Measurements from ENCODE around the gene PTMA.
A peak's percentile ranks its signal among the peaks of the same experiment; 100 is the strongest.

PTMA gene

DNA sequence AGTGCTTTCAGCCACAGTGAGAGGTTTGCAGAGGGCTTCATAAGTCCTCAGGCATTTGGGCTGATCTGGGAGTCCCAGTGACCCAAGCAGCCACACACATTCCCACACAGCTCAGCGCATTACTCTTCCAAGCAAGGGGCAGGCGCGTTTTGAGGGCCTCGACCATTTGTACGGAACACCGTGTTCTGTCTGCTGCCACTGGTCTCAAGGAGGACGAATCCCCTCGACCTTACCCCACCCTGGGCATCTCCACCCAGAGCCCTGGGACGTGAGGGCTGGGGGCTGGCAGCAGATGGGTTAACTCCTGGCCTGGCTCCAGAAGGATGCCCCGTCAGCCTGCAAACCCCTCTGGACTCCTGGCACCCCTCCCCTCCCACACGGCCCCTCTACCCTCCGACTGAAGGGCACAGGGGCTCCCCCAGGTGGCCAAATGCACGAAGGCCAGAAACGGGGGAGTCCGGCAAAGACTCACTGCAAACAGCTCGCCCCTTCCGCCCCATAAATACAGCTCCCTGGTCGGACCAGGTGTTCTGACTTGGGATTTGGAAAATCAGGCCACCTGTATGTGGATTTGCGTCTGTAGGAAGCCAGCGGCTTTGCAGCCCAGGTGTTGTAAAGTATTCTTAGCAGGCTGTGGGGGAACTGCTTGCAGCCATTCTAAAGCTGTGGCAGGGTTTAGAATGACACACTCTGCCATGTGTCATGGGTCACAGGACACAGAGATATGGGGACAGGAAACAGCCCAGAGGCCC, 33.6 kb upstream of the PTMA start:
- TF ChIP-seq, protein P1, sequence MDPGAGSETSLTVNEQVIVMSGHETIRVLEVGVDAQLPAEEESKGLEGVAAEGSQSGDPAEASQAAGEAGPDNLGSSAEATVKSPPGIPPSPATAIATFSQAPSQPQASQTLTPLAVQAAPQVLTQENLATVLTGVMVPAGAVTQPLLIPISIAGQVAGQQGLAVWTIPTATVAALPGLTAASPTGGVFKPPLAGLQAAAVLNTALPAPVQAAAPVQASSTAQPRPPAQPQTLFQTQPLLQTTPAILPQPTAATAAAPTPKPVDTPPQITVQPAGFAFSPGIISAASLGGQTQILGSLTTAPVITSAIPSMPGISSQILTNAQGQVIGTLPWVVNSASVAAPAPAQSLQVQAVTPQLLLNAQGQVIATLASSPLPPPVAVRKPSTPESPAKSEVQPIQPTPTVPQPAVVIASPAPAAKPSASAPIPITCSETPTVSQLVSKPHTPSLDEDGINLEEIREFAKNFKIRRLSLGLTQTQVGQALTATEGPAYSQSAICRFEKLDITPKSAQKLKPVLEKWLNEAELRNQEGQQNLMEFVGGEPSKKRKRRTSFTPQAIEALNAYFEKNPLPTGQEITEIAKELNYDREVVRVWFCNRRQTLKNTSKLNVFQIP (CRISPR knock-in tag; IDR thresholded peaks at IDR 0.05; ENCODE audit: borderline replicate concordance, low read depth), result no peak
- TF ChIP-seq BACH2 (CRISPR knock-in tag; IDR thresholded peaks at IDR 0.05; ENCODE audit: borderline replicate concordance) (no peak), ZNF70 (CRISPR knock-in tag; IDR thresholded peaks at IDR 0.05) (no peak), ISL1 (CRISPR knock-in tag; IDR thresholded peaks at IDR 0.05) (no peak), GLIS3 (CRISPR knock-in tag; IDR thresholded peaks at IDR 0.05) (no peak), SNAI2 (CRISPR knock-in tag; IDR thresholded peaks at IDR 0.05) (no peak), CSDC2 (CRISPR knock-in tag; IDR thresholded peaks at IDR 0.05) (no peak), ZFP30 (CRISPR knock-in tag; IDR thresholded peaks at IDR 0.05) (no peak), ZNF565 (CRISPR knock-in tag; conservative IDR thresholded peaks at IDR 0.05; ENCODE audit: low read depth) (no peak), ARNTL (CRISPR knock-in tag; IDR thresholded peaks at IDR 0.05; ENCODE audit: borderline replicate concordance, low read depth) (no peak), RARB (CRISPR knock-in tag; IDR thresholded peaks at IDR 0.05) (no peak), ZNF8 (CRISPR knock-in tag; IDR thresholded peaks at IDR 0.05) (no peak), ESRRG (CRISPR knock-in tag; IDR thresholded peaks at IDR 0.05) (no peak), PATZ1 (CRISPR knock-in tag; IDR thresholded peaks at IDR 0.05; ENCODE audit: borderline replicate concordance) (no peak)
- TF ChIP-seq, protein P2, sequence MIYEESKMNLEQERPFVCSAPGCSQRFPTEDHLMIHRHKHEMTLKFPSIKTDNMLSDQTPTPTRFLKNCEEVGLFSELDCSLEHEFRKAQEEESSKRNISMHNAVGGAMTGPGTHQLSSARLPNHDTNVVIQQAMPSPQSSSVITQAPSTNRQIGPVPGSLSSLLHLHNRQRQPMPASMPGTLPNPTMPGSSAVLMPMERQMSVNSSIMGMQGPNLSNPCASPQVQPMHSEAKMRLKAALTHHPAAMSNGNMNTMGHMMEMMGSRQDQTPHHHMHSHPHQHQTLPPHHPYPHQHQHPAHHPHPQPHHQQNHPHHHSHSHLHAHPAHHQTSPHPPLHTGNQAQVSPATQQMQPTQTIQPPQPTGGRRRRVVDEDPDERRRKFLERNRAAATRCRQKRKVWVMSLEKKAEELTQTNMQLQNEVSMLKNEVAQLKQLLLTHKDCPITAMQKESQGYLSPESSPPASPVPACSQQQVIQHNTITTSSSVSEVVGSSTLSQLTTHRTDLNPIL (CRISPR knock-in tag; IDR thresholded peaks at IDR 0.05; ENCODE audit: low read depth), result no peak
- TF ChIP-seq, protein P3, sequence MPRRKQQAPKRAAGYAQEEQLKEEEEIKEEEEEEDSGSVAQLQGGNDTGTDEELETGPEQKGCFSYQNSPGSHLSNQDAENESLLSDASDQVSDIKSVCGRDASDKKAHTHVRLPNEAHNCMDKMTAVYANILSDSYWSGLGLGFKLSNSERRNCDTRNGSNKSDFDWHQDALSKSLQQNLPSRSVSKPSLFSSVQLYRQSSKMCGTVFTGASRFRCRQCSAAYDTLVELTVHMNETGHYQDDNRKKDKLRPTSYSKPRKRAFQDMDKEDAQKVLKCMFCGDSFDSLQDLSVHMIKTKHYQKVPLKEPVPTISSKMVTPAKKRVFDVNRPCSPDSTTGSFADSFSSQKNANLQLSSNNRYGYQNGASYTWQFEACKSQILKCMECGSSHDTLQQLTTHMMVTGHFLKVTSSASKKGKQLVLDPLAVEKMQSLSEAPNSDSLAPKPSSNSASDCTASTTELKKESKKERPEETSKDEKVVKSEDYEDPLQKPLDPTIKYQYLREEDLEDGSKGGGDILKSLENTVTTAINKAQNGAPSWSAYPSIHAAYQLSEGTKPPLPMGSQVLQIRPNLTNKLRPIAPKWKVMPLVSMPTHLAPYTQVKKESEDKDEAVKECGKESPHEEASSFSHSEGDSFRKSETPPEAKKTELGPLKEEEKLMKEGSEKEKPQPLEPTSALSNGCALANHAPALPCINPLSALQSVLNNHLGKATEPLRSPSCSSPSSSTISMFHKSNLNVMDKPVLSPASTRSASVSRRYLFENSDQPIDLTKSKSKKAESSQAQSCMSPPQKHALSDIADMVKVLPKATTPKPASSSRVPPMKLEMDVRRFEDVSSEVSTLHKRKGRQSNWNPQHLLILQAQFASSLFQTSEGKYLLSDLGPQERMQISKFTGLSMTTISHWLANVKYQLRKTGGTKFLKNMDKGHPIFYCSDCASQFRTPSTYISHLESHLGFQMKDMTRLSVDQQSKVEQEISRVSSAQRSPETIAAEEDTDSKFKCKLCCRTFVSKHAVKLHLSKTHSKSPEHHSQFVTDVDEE (CRISPR knock-in tag; IDR thresholded peaks at IDR 0.05), result no peak
- ATAC-seq, result peak; percentile 79

GRCh38 chr2:231676243-231676642, 32.1 kb upstream of the PTMA start:
- TF ChIP-seq, protein P4, sequence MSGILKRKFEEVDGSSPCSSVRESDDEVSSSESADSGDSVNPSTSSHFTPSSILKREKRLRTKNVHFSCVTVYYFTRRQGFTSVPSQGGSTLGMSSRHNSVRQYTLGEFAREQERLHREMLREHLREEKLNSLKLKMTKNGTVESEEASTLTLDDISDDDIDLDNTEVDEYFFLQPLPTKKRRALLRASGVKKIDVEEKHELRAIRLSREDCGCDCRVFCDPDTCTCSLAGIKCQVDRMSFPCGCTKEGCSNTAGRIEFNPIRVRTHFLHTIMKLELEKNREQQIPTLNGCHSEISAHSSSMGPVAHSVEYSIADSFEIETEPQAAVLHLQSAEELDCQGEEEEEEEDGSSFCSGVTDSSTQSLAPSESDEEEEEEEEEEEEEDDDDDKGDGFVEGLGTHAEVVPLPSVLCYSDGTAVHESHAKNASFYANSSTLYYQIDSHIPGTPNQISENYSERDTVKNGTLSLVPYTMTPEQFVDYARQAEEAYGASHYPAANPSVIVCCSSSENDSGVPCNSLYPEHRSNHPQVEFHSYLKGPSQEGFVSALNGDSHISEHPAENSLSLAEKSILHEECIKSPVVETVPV (CRISPR knock-in tag; IDR thresholded peaks at IDR 0.05), result no peak
- no peak for TF ChIP-seq ZNF70 (CRISPR knock-in tag; IDR thresholded peaks at IDR 0.05)
- TF ChIP-seq ZNF565 (CRISPR knock-in tag; conservative IDR thresholded peaks at IDR 0.05; ENCODE audit: low read depth), result no peak
- no peak for TF ChIP-seq TCF4 (CRISPR knock-in tag; IDR thresholded peaks at IDR 0.05; ENCODE audit: borderline replicate concordance)
- no peak for TF ChIP-seq OSR1 (CRISPR knock-in tag; IDR thresholded peaks at IDR 0.05)
- TF ChIP-seq RARB (CRISPR knock-in tag; IDR thresholded peaks at IDR 0.05), result no peak
- TF ChIP-seq ESRRG (CRISPR knock-in tag; IDR thresholded peaks at IDR 0.05), result no peak
- TF ChIP-seq ZC3H10 (CRISPR knock-in tag; IDR thresholded peaks at IDR 0.05), result no peak
- TF ChIP-seq, protein P1 (CRISPR knock-in tag; IDR thresholded peaks at IDR 0.05; ENCODE audit: borderline replicate concordance, low read depth), result no peak
- no peak for TF ChIP-seq ZNF8 (CRISPR knock-in tag; IDR thresholded peaks at IDR 0.05)
- TF ChIP-seq, protein P3 (CRISPR knock-in tag; IDR thresholded peaks at IDR 0.05), result no peak
- TF ChIP-seq TOX (CRISPR knock-in tag; IDR thresholded peaks at IDR 0.05; ENCODE audit: borderline replicate concordance), result no peak
- no peak for TF ChIP-seq GLIS3 (CRISPR knock-in tag; IDR thresholded peaks at IDR 0.05)
- TF ChIP-seq ARNTL (CRISPR knock-in tag; IDR thresholded peaks at IDR 0.05; ENCODE audit: borderline replicate concordance, low read depth), result no peak
- no peak for TF ChIP-seq PPARA (CRISPR knock-in tag; IDR thresholded peaks at IDR 0.05; ENCODE audit: borderline replicate concordance)
- no peak for TF ChIP-seq ZFP30 (CRISPR knock-in tag; IDR thresholded peaks at IDR 0.05)
- TF ChIP-seq ZFP3 (CRISPR knock-in tag; IDR thresholded peaks at IDR 0.05), result no peak
- no peak for TF ChIP-seq SNAI2 (CRISPR knock-in tag; IDR thresholded peaks at IDR 0.05)
- TF ChIP-seq CSDC2 (CRISPR knock-in tag; IDR thresholded peaks at IDR 0.05), result no peak
- no peak for TF ChIP-seq BACH2 (CRISPR knock-in tag; IDR thresholded peaks at IDR 0.05; ENCODE audit: borderline replicate concordance)
- no peak for ATAC-seq
